Left kidney (tissue), 1 donor: ENCODE results near the gene CHKA. TPM values are rescaled to one million over a fixed set of nuclear protein-coding genes. Genes with fewer than 3 reads are reported as not detected.

Source experiments
- polyA plus RNA-seq: library from polyadenylated mRNA; unstranded; fragments of 120-200 nt; gene quantifications from one replicate; pipeline ENCODE4 v1.2.1, GENCODE V29; 2013; ENCODE audit not compliant: insufficient read length

Gene CHKA
- polyA plus RNA-seq, 1 donor = 62.2 TPM

Other genes starting within 250 kb of the CHKA start
- 9.0 TPM for gene UNC93B1, start 117.3 kb downstream of the CHKA start, polyA plus RNA-seq
- 2.4 TPM for gene ALDH3B1, start 111.1 kb downstream of the CHKA start, polyA plus RNA-seq
- 70.6 TPM for gene NDUFS8, start 90.7 kb downstream of the CHKA start, polyA plus RNA-seq
- 16.7 TPM for gene TCIRG1, start 82.4 kb downstream of the CHKA start, polyA plus RNA-seq
- 93.1 TPM for gene KMT5B, start 91.9 kb upstream of the CHKA start, polyA plus RNA-seq
- gene C11orf24, start 150.6 kb upstream of the CHKA start, polyA plus RNA-seq = 24.7 TPM
- 34.4 TPM for gene LRP5, start 191.2 kb upstream of the CHKA start, polyA plus RNA-seq